Liver (tissue), 9 donors: Measurements from ENCODE around the gene SKIL. TPM values are rescaled to one million over a fixed set of nuclear protein-coding genes. Genes with fewer than 3 reads are reported as not detected.

Experiments
- DNase-seq: peaks from one replicate; pipeline ENCODE4 v3.0.0-alpha.2; 2017; ENCODE audit warnings: low spot score
- H3K27ac ChIP-seq, 2 donors: one replicate each; pipeline ENCODE4 v1.7.0; 2013; ENCODE audit warnings: inconsistent platforms in 2 of 2, low read length in 2 of 2, control low read depth in 1 of 2, low read depth in 1 of 2, mild to moderate bottlenecking in 1 of 2
- H3K27me3 ChIP-seq, 4 donors: one replicate each; pipeline versions ENCODE4 v1.6.1 to v1.7.0; 2013; ENCODE audit warnings: low read length in 3 of 4, inconsistent platforms in 1 of 4, mild to moderate bottlenecking in 1 of 4, moderate library complexity in 1 of 4; ENCODE audit not compliant: control insufficient read depth in 4 of 4, insufficient read depth in 4 of 4
- H3K36me3 ChIP-seq, 4 donors: one replicate each; pipeline versions ENCODE4 v1.6.1 to v1.7.0; 2013; ENCODE audit warnings: low read length in 3 of 4, mild to moderate bottlenecking in 3 of 4, low read depth in 1 of 4, moderate library complexity in 1 of 4; ENCODE audit not compliant: control insufficient read depth in 4 of 4, insufficient read depth in 3 of 4
- H3K4me1 ChIP-seq, 4 donors: one replicate each; pipeline versions ENCODE4 v1.6.1 to v1.7.0; 2013; ENCODE audit warnings: low read length in 3 of 4, mild to moderate bottlenecking in 3 of 4, moderate library complexity in 1 of 4; ENCODE audit not compliant: control insufficient read depth in 4 of 4, insufficient read depth in 4 of 4
- H3K4me3 ChIP-seq, 3 donors: one replicate each; pipeline versions ENCODE4 v1.6.1 to v1.7.0; 2013; ENCODE audit warnings: low read length in 3 of 3, control low read depth in 1 of 3, low read depth in 1 of 3, mild to moderate bottlenecking in 1 of 3
- H3K9ac ChIP-seq, 2 donors: one replicate each; pipeline ENCODE4 v1.7.0; 2013; ENCODE audit warnings: low read length in 2 of 2, mild to moderate bottlenecking in 2 of 2, moderate library complexity in 2 of 2, control low read depth in 1 of 2, low read depth in 1 of 2
- H3K9me3 ChIP-seq, 4 donors: one replicate each; pipeline versions ENCODE4 v1.6.1 to v1.7.0; 2013; ENCODE audit warnings: low read length in 3 of 4; ENCODE audit not compliant: control insufficient read depth in 4 of 4
- ATF3 ChIP-seq: IDR thresholded peaks from 2 replicates; pipeline ENCODE4 v1.6.1; 2016; ENCODE audit warnings: antibody characterized with exemption
- CTCF ChIP-seq: fragments of 150-350 bp; IDR thresholded peaks from 2 replicates; pipeline ENCODE4 v1.5.1; 2017; ENCODE audit warnings: improper control_type of control experiment, low read depth, low read length; ENCODE audit not compliant: missing input control
- EGR1 ChIP-seq, 2 donors: IDR thresholded peaks; 2 replicates each; pipeline ENCODE4 v1.6.1; 2016 to 2018; ENCODE audit warnings: antibody characterized with exemption in 2 of 2, low read depth in 2 of 2
- FOXA1 ChIP-seq: IDR thresholded peaks from 2 replicates; pipeline ENCODE4 v1.6.1; 2016; ENCODE audit warnings: antibody characterized with exemption
- FOXA2 ChIP-seq: IDR thresholded peaks from 2 replicates; pipeline ENCODE4 v1.6.1; 2016; ENCODE audit warnings: antibody characterized with exemption
- GABPA ChIP-seq, 2 donors: IDR thresholded peaks in 1 of 2; conservative IDR thresholded peaks in 1 of 2; 2 replicates each; pipeline ENCODE4 v1.6.1; 2016; ENCODE audit warnings: antibody characterized with exemption in 2 of 2, mild to moderate bottlenecking in 1 of 2, moderate library complexity in 1 of 2
- HNF4A ChIP-seq, 2 donors: conservative IDR thresholded peaks; 2 replicates each; pipeline ENCODE4 v1.6.1; 2016; ENCODE audit warnings: antibody characterized with exemption in 2 of 2, mild to moderate bottlenecking in 2 of 2
- HNF4G ChIP-seq: IDR thresholded peaks from 2 replicates; pipeline ENCODE4 v1.6.1; 2016; ENCODE audit warnings: antibody characterized with exemption
- JUND ChIP-seq, 2 donors: IDR thresholded peaks; 2 replicates each; pipeline ENCODE4 v1.6.1; 2016; ENCODE audit warnings: antibody characterized with exemption in 2 of 2
- MAX ChIP-seq: IDR thresholded peaks from 2 replicates; pipeline ENCODE4 v1.6.1; 2016; ENCODE audit warnings: antibody characterized with exemption
- NR2F2 ChIP-seq: IDR thresholded peaks from 2 replicates; pipeline ENCODE4 v1.6.1; 2016; ENCODE audit warnings: antibody characterized with exemption
- RAD21 ChIP-seq, 2 donors: IDR thresholded peaks; 2 replicates each; pipeline ENCODE4 v1.6.1; 2016; ENCODE audit warnings: antibody characterized with exemption in 2 of 2, mild to moderate bottlenecking in 2 of 2
- REST ChIP-seq: IDR thresholded peaks from 2 replicates; pipeline ENCODE4 v1.6.1; 2016; ENCODE audit warnings: antibody characterized with exemption, mild to moderate bottlenecking
- RXRA ChIP-seq, 2 donors: IDR thresholded peaks; 2 replicates each; pipeline ENCODE4 v1.6.1; 2017 to 2018; ENCODE audit warnings: antibody characterized with exemption in 2 of 2, mild to moderate bottlenecking in 1 of 2
- SP1 ChIP-seq: IDR thresholded peaks from 2 replicates; pipeline ENCODE4 v1.6.1; 2018; ENCODE audit warnings: antibody characterized with exemption, mild to moderate bottlenecking
- TAF1 ChIP-seq: conservative IDR thresholded peaks from 2 replicates; pipeline ENCODE4 v1.6.1; 2016; ENCODE audit warnings: antibody characterized with exemption, mild to moderate bottlenecking
- YY1 ChIP-seq: IDR thresholded peaks from 2 replicates; pipeline ENCODE4 v1.6.1; 2016; ENCODE audit warnings: antibody characterized with exemption, mild to moderate bottlenecking
- ZBTB33 ChIP-seq: IDR thresholded peaks from 2 replicates; pipeline ENCODE4 v1.6.1; 2016; ENCODE audit warnings: antibody characterized with exemption
- WGBS: extraction: QIAGEN DNeasy Blood & Tissue Kit; methylation state at CpG from one replicate; pipeline ENCODE4 v1.1.7; 2013; 5-methylcytosine and 5-hydroxymethylcytosine counted together
- polyA plus RNA-seq, 2 donors: library from polyadenylated mRNA; stranded (reverse) in 1 of 2; unstranded in 1 of 2; fragments of 200-250 nt in 1 of 2; fragments of >200 nt in 1 of 2; fragmentation: Nextera tagmentation in 1 of 2; extraction: Ambion mirVana in 1 of 2; gene quantifications; one replicate each; pipeline versions ENCODE4 v1.2.1 to v1.2.3, GENCODE V29; 2013 to 2015
- total RNA-seq, 2 donors: library from RNA; depleted of rRNA; stranded (reverse); fragments of >200 nt; gene quantifications; one replicate each; pipeline ENCODE4 v1.2.3, GENCODE V29; 2014
- donor health status: healthy.
- donor health status: healthy.
- donor health status: healthy.
- donor health status: healthy.
- donor health status: healthy.

SKIL gene
- total and polyA plus RNA-seq, 4 donors = 2.5 to 43.2 (median 14.2) TPM

GRCh38 chr3:170423001-170423615 lies 65.6 kb downstream of the SKIL start:
- H3K27me3 ChIP-seq = peaks cover 0 to 4% (median 0%) of the 10 kb centered on the region in 4 donors
- no peak overlapping the region for H3K4me3 ChIP-seq
- H3K36me3 ChIP-seq = no peaks in the 10 kb centered on the region
- 92% methylated on average over 8 of the region's 8 CpGs for WGBS
- peaks cover 0 to 19% (median 11%) of the 10 kb centered on the region in 4 donors for H3K4me1 ChIP-seq
- H3K27ac ChIP-seq = no peak overlapping the region
- TF ChIP-seq RAD21 (IDR thresholded peaks at IDR 0.05) (no peak), TAF1 (no peak), YY1 (no peak), FOXA2 (no peak), ZBTB33 (no peak), GABPA (IDR thresholded peaks at IDR 0.05 in 1 of 2, conservative IDR thresholded peaks at IDR 0.05 in 1 of 2) (no peak), CTCF (no peak), HNF4A (conservative IDR thresholded peaks at IDR 0.05) (no peak), HNF4G (no peak), ATF3 (no peak), SP1 (no peak), REST (no peak), MAX (no peak), RXRA (IDR thresholded peaks at IDR 0.05) (no peak)
- no peak for DNase-seq
- H3K9ac ChIP-seq = no peak overlapping the region
- no peaks in the 10 kb centered on the region for H3K9me3 ChIP-seq

GRCh38 chr3:170424879-170425278 lies 67.4 kb downstream of the SKIL start:
- WGBS = 80% methylated on average over 8 of the region's 8 CpGs
- DNase-seq = no peak
- Histone ChIP-seq H3K9ac (no peak overlapping the region), H3K4me3 (no peak overlapping the region), H3K4me1 (peaks cover 0 to 5% (median 0%) of the 10 kb centered on the region in 4 donors), H3K36me3 (no peaks in the 10 kb centered on the region), H3K27me3 (no peaks in the 10 kb centered on the region), H3K27ac (no peak overlapping the region), H3K9me3 (no peaks in the 10 kb centered on the region)
- no peak for TF ChIP-seq FOXA2
- TF ChIP-seq CTCF = no peak
- TF ChIP-seq MAX = no peak
- TF ChIP-seq HNF4A (conservative IDR thresholded peaks at IDR 0.05) = no peak
- no peak for TF ChIP-seq ZBTB33
- TF ChIP-seq JUND (IDR thresholded peaks at IDR 0.05) = no peak
- no peak for TF ChIP-seq RXRA (IDR thresholded peaks at IDR 0.05)
- no peak for TF ChIP-seq YY1
- no peak for TF ChIP-seq HNF4G
- no peak for TF ChIP-seq NR2F2
- no peak for TF ChIP-seq TAF1
- no peak for TF ChIP-seq SP1
- no peak for TF ChIP-seq EGR1 (IDR thresholded peaks at IDR 0.05; ENCODE audit: low read depth in 2 of 2)
- no peak for TF ChIP-seq ATF3
- no peak for TF ChIP-seq GABPA (IDR thresholded peaks at IDR 0.05 in 1 of 2, conservative IDR thresholded peaks at IDR 0.05 in 1 of 2)
- TF ChIP-seq FOXA1 = no peak
